ENCODE results near the gene SHROOM3.

SHROOM3 gene

GRCh38 chr4:76792418-76792817 lies 357.4 kb downstream of the SHROOM3 start:
- DNase-seq: no peak

- DNase-seq: no peak
Observed at GRCh38 chr4:76795243-76795642, 360.2 kb downstream of the SHROOM3 start.

GRCh38 chr4:76799140-76799539 lies 364.1 kb downstream of the SHROOM3 start:
- no peak for DNase-seq

GRCh38 chr4:76799718-76800117 lies 364.7 kb downstream of the SHROOM3 start:
- no peak for DNase-seq

- DNase-seq: no peak
Observed at GRCh38 chr4:76800902-76801301, 365.9 kb downstream of the SHROOM3 start.

GRCh38 chr4:76801621-76802235 lies 366.7 kb downstream of the SHROOM3 start:
- no peak for DNase-seq

- no peak for DNase-seq
Observed at GRCh38 chr4:76802236-76803021, 367.4 kb downstream of the SHROOM3 start.

GRCh38 chr4:76803522-76803921 lies 368.5 kb downstream of the SHROOM3 start:
- no peak for DNase-seq

- DNase-seq: no peak
Observed at GRCh38 chr4:76804096-76804495, 369.1 kb downstream of the SHROOM3 start.

GRCh38 chr4:76806346-76806745 lies 371.3 kb downstream of the SHROOM3 start:
- DNase-seq: no peak

GRCh38 chr4:76806757-76807156 lies 371.7 kb downstream of the SHROOM3 start:
- no peak for DNase-seq

GRCh38 chr4:76809594-76810305 lies 374.7 kb downstream of the SHROOM3 start:
- no peak for DNase-seq

GRCh38 chr4:76811604-76812412 lies 376.8 kb downstream of the SHROOM3 start:
- DNase-seq: no peak

GRCh38 chr4:76813070-76813469 lies 378.0 kb downstream of the SHROOM3 start:
- DNase-seq: no peak

GRCh38 chr4:76821641-76822040 lies 386.6 kb downstream of the SHROOM3 start:
- DNase-seq: no peak

- DNase-seq: no peak
Observed at GRCh38 chr4:76822303-76822702, 387.3 kb downstream of the SHROOM3 start.

GRCh38 chr4:76823495-76823894 lies 388.5 kb downstream of the SHROOM3 start:
- DNase-seq: no peak

- no peak for DNase-seq
Observed at GRCh38 chr4:76830612-76830963, 395.6 kb downstream of the SHROOM3 start.

- DNase-seq: no peak
Observed at GRCh38 chr4:76830964-76831703, 396.1 kb downstream of the SHROOM3 start.

- DNase-seq: no peak
Observed at GRCh38 chr4:76831711-76832373, 396.8 kb downstream of the SHROOM3 start.
